NCI-H524 treated with DMSO at 0.1 percent for 48 hours (cell line): ENCODE data around the gene IDI1.
"Not testable (repeated sequence)": the region's sequence is repeated elsewhere in the genome, so short reads cannot be mapped to it uniquely, and the experiment has no call there.

ENCODE experiments used
- DNase-seq: peaks from one replicate; lab custom pipeline; 2025; lab: John Stamatoyannopoulos, UW

The IDI1 gene

DNA sequence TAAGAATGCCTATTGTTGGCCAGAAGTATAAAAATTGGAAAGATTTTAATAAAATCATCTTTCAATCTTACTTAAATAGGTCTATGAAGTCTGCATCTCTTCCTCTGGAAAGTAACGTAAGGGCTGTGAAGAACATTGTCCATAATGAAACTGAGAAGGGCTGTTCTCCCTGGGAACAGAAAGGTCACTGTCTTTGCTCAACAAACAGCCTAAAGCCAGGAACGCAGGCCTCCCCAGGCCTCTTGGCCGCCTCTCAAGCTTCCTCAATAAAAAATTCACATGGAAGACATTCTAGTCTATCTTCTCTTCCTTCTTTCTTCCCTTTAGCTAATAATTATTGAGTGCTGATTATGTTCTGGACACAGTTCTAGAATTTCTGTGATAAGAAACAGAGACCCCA lies 14.2 kb downstream of the IDI1 start:
- no peak for DNase-seq

DNA sequence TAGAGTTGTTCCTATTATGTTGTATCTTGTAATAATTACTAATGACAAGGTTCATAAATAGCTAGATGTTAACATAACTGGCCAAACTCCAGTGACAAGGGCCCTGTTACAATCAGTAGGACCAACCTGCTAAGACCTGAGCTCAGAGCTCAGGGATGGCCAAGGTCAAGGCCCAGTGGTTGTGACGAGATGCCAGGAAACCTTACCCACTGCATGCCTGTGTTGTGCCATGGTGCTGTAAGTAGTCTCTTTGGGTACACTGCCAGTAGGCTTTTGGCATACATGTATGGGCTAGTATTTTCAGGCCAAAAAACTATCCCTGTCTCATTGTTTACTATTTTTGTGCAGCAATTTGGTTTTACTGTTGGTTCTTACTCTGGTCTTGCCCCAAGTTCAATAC lies 15.3 kb downstream of the IDI1 start:
- DNase-seq: no peak

DNA sequence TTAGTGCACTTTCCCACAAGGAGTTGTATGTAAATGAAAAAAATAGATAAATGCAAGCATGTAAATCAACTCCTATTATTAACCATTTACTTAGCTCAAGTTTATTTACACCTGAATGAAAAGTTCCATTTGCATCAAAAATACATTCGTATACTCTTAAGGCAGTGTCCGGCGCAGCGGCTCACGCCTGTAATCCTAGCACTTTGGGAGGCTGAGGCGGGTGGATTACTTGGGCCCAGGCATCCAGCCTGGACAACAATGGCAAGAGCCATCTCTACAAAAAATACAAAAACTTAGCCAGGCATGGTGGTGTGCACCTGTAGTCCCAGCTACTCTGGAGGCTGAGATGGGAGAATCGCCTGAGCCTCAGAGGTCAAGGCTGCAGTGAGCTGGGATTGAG lies 19.1 kb downstream of the IDI1 start:
- DNase-seq: no peak

DNA sequence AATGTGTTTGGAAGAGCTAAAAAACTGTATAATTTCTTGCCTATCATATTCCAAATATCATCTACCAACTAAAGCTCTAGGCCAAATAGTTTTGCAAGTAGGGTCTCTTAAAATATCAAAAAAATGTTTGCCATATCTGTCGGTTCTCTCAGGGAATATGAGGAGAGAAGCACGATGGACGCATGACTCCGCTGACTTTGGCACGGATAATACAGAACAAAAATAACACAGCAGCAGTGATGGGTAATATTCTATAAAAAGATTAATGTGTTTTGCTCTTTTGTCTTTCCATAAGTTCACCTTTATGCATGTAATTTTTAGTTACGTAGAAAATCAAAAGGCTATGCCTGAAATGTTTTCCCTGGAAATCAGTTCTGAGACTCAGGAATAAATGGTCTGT lies 22.3 kb downstream of the IDI1 start:
- no peak for DNase-seq

DNA sequence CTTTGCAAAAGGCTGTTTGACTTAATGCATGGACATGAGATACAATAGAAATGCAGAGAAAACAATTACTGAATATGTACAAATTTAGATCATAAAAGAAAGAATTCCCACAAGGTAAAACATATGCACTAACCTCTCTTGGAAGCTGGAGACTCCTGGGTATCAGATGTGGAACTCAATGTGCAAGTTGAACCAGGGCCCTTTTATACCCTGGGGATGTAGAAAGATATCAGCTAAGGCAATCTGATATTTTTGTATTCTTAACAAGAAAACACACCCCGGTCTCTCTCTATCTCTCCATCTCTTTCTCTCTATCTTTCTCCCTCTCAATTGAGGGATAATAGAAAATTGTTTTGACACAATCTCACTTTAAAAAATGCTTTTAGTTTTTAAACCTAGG lies 23.2 kb downstream of the IDI1 start, which contains the start of gene IDI2:
Gene IDI2 (minus strand): TSS at position 177 of the 400 bp plus-strand sequence. CDS start 1,136 bp downstream, outside the sequence.
- DNase-seq: no peak

DNA sequence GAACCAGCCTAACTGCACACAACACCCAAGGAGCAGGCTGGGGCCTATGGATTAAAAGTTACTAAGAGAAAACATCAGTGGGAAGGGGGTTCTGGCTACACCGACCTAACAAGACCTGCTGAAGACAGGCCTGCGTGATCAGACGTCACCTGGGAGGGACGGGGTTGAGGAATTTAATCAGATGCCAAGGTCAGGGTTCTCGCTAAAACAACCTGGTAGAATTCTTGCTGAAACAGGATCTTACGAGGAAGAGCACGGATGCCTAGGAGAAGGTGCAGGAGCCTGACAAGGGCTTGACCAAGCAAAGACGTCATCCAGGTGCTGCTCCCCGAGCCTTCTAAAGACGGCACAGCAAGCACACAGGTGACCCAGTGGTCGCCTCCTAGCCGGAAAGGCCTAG lies 24.8 kb downstream of the IDI1 start:
- no peak for DNase-seq

DNA sequence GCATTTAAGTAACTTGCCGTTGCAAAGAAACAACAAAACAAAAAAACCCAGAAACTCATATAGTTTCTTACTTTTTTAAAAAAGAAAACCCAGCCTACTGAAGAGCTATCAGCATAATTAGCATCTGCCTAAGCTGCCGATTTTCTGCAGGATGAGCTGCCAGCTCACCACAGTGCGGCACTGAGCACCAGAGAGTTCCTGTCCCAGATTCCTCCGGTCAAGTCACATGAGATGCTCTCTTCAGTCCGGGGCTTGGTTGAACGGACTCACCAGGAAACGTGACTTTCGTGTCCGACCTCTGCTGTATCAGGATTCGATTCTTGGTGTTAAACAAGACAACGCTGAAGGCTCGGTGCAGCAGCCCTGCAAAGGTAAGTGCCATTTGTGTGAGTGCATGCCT lies 26.5 kb downstream of the IDI1 start:
- no peak for DNase-seq

DNA sequence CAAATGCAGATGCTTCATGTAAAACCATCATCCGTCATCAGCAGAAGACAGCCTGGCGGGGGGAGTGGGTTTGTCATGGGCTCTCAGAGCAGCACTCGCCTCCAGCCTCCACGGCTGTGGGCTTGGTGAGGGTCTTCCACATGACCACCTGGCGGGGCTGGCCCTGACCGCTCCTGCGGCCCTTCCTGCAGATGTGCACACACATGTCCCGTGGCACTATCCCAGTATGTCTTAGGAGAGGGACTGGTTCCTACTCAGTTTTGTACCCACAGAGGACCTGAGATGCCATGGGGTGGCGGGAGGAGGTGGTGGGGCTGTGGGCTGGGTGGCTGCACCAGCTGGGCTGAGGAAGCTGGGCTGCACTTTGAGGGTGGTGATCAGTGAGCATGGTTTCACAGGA lies 28.0 kb downstream of the IDI1 start:
- no peak for DNase-seq

DNA sequence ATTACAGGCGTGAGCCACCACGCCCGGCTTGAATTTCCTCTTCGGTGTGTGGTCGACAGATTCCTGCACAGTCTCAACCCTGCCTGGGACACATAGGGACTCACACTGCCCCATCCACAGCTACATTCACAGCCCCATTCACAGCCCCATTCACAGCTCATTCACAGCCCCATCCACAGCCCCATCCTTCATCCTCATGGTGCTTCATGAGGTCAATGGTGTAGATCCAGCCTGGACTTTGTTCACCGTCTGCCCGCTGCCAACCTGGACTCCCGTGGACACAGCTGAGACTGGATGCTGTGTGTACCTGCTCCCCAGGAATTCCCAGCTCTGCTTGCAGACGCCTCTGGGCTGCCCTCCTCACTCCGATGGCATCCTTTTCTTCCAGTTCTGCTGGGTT lies 28.5 kb downstream of the IDI1 start:
- no peak for DNase-seq

DNA sequence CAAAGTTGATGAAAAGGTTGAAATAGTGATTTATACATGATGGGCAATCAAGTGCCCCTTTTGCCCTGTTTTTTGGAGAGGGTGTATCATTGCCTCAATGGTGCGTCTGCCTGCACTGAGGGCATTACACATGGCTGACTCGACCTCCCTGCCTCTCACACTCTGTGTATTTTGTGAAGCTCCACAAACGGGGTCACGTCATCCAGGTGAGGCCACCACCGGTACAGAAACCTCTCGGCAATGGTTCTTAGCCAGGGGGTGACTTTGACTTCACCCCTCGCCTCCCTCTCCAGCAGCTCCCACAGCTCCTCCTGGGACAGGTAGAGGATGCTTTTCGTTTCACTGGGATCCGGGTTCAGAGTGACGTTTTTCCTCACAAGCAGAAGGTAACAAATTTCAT lies 29.6 kb downstream of the IDI1 start:
- DNase-seq: no peak

DNA sequence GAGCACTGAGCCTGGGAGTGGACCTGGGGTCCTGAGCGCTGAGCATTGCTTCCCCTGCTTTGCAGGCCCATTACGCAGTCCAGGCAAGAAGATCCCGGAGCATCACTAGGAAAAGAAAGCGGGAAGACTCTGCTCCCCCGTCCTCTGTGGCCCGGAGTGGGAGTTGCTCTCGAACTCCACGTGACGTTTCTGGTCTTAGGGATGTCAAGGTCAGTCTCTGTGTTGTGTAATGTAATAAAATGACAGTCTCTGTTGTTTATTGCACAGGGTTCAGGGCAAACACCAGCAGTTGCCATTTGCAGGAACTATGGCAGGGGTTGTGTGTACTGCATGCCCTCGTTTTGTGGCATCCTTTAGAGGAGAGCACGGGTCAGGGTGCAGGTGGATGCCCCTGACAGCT lies 33.2 kb downstream of the IDI1 start:
- DNase-seq: no peak

DNA sequence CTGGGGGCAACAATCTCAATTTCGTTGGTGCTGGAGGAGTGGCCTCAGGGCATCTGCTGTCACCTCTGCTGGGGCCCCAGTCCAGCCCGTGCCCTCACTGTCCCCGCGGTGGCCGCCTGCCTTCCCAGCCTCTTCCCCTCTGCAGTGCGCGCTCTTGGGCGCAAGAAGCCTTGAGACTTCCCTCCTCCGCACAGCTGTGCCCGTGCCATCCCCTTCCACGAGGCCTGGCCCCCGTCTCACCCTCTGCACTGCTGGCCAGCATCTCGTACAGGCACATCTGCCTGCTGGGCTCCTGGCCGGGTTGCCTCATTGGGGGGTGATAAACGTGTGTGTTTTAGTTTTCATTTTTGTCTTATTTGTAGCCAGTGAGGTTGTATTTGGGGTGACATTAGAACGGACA lies 37.2 kb downstream of the IDI1 start:
- DNase-seq: no peak

DNA sequence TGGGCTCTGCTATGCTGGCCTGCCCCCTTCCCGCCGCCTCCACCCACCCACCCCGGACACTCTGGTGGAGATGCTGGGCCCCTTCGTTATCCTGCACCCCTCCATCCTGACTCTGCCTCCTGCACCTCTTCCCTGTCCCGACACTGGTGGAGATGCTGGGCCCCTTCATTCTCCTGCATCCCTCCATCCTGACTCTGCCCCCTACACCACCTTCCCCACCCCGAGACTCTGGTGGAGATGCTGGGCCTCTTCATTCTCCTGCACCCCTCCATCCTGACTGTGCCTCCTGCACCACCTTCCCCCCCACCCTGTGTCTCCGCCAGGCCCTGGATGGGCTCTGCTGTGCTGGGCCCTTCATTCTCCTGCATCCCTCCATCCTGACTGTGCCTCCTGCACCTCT lies 38.2 kb downstream of the IDI1 start:
- DNase-seq: no peak

DNA sequence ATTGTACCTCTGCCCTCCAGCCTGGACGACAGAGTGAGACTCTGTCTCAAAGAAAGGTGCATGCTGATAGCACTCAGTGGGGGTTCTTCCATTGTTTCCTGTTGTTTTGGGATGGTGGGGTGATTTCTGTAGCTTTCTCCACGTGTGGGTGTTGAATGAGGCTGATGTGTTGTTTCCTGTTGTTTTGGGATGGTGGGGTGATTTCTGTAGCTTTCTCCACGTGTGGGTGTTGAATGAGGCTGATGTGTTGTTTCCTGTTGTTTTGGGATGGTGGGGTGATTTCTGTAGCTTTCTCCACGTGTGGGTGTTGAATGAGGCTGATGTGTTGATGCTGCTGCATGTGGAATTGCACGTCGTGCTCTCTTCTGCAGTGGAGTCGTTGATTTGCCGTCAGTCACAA lies 39.0 kb downstream of the IDI1 start:
- DNase-seq: not testable (repeated sequence)

DNA sequence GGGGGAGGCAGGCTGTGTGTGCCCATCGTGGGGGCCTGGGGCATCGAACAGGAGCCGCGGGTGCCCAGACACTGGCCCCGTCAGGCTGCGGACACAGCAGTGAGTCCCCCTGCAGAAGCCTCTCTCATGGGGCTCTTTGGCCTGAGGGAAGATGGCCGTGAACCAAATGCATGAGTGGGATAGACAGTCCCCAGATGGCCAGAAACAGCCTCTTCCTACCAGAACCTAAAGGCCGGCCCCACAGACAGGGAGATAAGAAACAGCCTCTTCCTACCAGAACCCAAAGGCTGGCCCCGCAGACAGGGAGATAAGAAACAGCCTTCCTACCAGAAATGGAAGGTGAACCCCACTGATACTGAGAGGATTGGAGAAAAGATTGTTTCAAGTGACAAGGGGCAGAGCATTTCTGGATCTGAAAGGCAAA lies 39.8 kb downstream of the IDI1 start:
- DNase-seq: no peak

DNA sequence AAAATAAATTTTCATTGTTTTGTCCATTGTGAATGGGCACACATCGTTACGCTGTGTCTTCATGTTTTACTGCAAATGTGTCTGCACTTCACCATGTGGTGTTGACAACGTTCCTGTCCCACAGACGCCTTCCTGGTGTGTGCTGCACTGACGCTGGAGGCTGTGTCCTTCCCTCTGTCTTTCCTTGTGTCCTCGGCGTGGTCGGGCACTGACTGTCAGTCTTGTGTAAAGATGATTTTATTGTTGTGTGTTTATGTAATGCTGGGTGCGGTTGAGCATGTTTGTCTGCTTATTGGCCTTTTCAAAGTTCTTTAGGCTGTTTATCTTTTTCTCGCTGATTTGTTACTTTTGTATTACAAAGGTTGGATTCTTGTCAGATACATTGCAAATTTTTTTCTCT lies 41.3 kb downstream of the IDI1 start:
- no peak for DNase-seq

DNA sequence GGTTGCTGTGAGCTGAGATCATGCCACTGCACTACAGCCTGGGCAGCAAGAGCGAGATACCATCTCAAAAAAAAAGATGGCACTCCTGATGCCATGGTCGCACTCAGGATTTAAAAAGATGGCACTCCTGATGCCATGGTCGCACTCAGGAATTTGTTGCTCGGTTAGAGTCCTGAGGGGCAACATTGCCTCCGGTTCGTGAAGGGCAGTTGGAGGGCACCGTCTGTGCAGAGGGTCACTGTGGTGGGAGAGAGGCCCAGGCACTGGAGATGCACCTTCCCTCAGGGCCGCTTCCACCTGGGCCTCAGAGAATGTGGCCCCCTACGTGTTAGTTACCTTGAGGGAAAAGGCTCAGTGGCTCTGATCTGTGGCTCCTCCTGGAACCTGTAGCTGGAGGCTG lies 42.3 kb downstream of the IDI1 start:
- DNase-seq: no peak

DNA sequence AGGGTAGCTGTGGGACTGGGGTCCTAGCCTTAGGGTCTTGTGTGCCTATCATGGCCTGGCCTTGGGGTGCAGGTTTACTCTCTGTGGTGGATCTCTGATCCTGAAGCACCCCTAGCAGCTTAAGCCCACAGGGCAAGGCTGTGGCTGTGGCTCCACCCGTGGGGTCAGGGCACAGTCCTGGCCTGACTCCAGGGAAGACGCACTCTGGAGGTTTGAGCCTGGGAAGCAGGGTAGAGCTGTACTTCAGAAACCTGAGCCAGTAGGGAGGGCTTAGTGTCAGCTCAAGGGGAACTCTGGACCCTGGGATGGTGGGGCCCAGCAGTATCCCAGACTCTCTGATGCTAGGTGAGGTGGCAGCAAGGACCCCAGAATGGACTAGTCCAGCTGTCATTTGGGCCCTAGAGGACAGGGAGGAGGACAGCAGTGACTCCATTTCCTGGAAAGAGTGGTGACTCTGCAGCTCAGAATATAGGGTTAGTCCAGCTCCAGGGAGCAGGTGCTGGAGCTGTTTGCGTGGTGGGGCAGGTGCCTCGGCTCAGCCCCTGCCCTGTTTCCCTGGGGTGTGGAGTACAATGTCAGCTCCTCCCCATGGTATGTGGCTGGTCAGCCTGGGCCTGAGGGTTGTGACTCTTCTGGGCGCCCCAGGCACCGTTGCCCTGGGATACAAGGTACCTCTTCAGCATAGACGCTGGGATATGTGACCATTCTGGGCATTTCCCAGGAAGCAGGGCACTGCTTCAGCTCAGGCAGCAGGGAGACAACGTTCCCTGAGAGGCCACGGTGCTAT lies 44.8 kb downstream of the IDI1 start:
- no peak for DNase-seq

DNA sequence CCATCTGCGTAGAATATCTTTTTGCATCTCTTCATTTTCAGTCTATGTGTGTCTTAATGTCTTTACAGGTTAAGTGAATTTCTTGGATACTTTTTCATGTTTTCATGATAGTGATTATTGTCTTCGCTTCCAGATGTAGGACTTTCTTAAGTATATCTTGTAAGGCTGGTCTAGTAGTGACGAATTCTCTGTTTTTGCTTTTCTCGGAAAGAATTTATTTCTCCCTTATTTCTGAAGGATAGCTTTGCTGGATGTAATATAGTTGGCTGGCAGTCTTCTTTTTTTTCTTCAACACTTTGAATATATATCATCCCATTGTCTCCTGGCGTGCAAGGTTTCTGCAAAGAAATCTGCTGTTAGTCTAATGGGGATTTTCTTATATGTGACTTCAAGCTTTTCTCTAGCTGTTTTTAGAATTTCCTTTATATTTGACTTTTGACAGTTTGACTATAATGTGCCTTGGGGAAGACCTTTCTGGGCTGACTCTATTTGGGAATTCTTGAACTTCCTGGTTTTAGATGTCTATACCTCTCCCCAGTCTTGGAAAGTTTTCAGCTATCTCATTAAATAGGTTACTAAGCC lies 46.4 kb downstream of the IDI1 start:
- DNase-seq: no peak

DNA sequence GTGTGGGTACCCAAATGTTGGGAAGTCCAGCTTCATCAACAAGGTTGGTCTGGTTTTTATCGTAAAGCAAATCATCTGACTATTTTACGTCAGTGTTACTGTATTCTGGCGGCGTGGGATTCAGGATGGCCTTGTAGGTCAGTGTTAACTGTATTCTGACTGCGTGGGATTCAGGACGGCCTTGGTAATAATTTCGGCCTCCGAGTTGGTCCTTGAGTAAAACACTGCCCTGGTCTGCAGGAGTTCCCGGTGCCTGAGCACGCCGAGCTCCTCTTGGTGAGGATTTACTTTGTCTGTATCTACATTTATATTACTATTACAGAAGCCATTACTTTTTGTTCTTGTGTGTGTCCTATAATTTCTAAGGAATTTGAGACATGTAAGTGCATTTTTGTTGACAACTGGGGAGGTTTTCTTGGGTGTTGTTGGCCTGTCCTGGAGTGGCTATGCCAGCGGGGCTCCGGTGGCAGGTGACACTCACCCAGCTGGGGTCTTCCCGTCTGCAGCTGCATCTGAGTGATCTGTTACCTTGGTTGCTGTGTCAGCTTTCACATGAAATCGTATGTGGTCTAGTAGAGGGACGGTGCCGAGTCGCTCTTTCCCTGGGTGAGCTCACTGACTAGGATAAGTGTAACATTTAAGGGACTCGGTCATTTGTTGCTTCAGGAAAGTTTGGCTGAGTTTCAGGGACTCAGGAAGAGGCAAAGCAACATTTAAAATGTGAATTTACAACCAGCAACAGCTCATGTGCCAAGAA lies 51.5 kb downstream of the IDI1 start:
- no peak for DNase-seq

DNA sequence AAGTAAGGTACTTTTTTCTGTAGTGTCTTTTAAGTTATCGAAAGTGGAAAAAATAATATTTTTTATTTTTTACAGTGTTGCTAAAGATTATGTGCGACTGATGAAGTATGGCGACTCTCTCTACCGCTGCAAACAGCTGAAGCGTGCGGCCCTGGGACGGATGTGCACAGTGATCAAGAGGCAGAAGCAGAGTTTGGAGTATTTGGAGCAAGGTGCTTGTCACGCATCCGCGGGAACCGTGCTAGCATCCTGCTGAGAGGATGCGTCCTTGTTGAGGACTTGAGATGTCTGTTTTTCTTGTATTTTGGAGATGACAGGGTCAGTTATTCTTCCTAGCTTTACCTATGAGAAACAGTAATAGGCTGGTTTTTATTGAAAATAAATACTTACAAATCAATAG lies 52.9 kb downstream of the IDI1 start:
- DNase-seq: no peak

DNA sequence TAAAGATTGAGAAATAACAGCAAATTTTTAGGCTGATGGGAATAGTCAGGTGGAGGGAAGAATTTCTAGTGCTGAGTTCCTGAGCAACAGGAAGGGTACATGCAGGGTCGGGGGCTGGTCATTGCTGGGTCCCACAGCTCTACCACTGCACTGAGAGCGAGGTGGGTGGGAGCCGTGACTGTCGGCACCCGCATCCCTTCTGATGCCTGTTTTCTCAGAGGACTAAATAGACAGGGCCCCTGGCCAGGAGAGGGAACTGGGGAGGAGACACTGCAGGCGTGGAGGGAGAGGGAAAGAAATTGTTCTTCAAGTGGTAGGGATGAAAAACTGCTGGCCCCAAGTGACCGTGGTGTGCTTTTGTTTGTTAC lies 53.4 kb downstream of the IDI1 start:
- DNase-seq: no peak

DNA sequence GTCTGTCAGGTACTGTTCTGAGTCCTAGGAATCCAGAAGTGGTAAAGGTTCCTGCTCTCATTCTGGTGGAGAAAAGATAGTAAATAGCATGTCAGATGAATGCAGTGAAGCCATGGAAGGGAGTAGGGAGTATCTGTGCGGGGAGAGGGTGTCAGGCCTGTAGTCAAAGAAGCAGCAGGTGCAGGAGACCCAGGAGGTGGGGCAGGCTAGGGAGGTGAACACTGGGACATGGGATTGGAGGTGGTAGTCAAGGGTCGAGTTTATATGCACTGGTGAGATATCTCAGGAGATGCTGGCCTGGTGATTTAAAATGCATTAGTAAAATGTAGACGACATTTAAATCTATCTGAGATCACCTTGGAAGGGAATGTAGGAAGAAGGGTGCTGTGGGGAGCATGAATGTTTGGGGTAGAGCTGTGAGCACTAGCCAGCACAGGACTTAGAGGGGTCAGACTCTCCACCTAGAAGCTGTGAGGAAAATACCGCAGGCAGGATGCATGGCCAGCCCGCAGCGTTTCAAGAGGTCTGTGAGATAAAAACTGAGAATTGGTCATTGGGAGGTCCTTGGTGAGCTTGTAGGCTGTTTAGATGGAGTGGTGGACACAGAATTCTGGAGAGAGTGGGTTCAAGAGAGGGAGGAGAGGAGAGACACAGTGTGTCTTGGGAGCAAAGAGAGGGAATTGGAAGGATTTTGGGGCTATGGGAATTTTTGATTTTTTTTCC lies 53.9 kb downstream of the IDI1 start:
- no peak for DNase-seq
